Glomerular visceral epithelial cell (primary cell): Measurements from ENCODE around the gene SACS.
A peak's percentile ranks its signal among the peaks of the same experiment; 100 is the strongest.
"Not testable (repeated sequence)": the region's sequence is repeated elsewhere in the genome, so short reads cannot be mapped to it uniquely, and the experiment has no call there.

ENCODE experiments used
- DNase-seq: peaks from one replicate; pipeline ENCODE4 v3.0.0-alpha.2; 2016; ENCODE audit errors: extremely low spot score

The SACS gene

GRCh38 chr13:23411706-23412105 is 21.8 kb downstream of the SACS start:
- DNase-seq: no peak

- no peak for DNase-seq
These were observed 22.3 kb downstream of the SACS start for GRCh38 chr13:23411220-23411619.

GRCh38 chr13:23408026-23408425 is 25.5 kb downstream of the SACS start:
- DNase-seq: no peak

GRCh38 chr13:23401156-23401555 is 32.3 kb downstream of the SACS start:
- not testable (repeated sequence) for DNase-seq

- DNase-seq: no peak
These were observed 34.2 kb downstream of the SACS start for GRCh38 chr13:23399347-23399746.

GRCh38 chr13:23394821-23395220 is 38.7 kb downstream of the SACS start:
- no peak for DNase-seq

GRCh38 chr13:23392925-23393645 is 40.4 kb downstream of the SACS start:
- no peak for DNase-seq

- no peak for DNase-seq
These were observed 41.2 kb downstream of the SACS start for GRCh38 chr13:23392313-23392712.

- no peak for DNase-seq
These were observed 41.8 kb downstream of the SACS start for GRCh38 chr13:23391752-23392151.

GRCh38 chr13:23386533-23386932 is 47.0 kb downstream of the SACS start:
- DNase-seq: no peak

GRCh38 chr13:23385931-23386330 is 47.6 kb downstream of the SACS start:
- DNase-seq: no peak

GRCh38 chr13:23384111-23384510 is 49.4 kb downstream of the SACS start:
- peak; percentile 83 for DNase-seq

GRCh38 chr13:23383151-23383550 is 50.4 kb downstream of the SACS start:
- DNase-seq: no peak

- no peak for DNase-seq
These were observed 51.6 kb downstream of the SACS start for GRCh38 chr13:23381866-23382265.

- no peak for DNase-seq
These were observed 53.0 kb downstream of the SACS start for GRCh38 chr13:23380534-23380933.

GRCh38 chr13:23377983-23378632 is 55.4 kb downstream of the SACS start:
- peak; percentile 93 for DNase-seq

- DNase-seq: no peak
These were observed 55.9 kb downstream of the SACS start for GRCh38 chr13:23377579-23377978.

GRCh38 chr13:23375001-23375971 is 58.2 kb downstream of the SACS start:
- DNase-seq: peak; percentile 98

- no peak for DNase-seq
These were observed 61.1 kb downstream of the SACS start for GRCh38 chr13:23372264-23372906.

- DNase-seq: no peak
These were observed 65.6 kb downstream of the SACS start for GRCh38 chr13:23367907-23368306.

- DNase-seq: no peak
These were observed 67.8 kb downstream of the SACS start for GRCh38 chr13:23365652-23366051.

GRCh38 chr13:23359882-23360281 is 73.6 kb downstream of the SACS start:
- DNase-seq: no peak
